Activated B cell treated with CpG ODN at 0.5 μM for 24 hours (primary cell): ENCODE results near the gene HADHB. TPM values are rescaled to one million over a fixed set of nuclear protein-coding genes. Genes with fewer than 3 reads are reported as not detected.

Source experiments
- ATAC-seq: fragments of 200-7000 bp; cut with Tn5 transposase; one replicate; pipeline ENCODE4 v1.10.0; 2021; ENCODE audit warnings: low read depth, mild to moderate bottlenecking, moderate library complexity
- CTCF ChIA-PET: fragments of 350-600 bp; sonication (Branson Sonifier 250); formaldehyde crosslinking; loops from one replicate; lab custom pipeline; 2021; ENCODE audit warnings: antibody characterized with exemption; lab: Charles Lee
- POLR2A ChIA-PET: fragments of 350-600 bp; sonication (Branson Sonifier 250); formaldehyde crosslinking; loops from one replicate; lab custom pipeline; 2021; ENCODE audit warnings: antibody characterized with exemption; lab: Charles Lee
- DNase-seq: peaks from one replicate; pipeline ENCODE4 v3.0.0; 2022
- H3K27ac Mint-ChIP-seq: one replicate; pipeline ENCODE4 v1.8.0; 2020; ENCODE audit warnings: mixed read lengths
- H3K27me3 Mint-ChIP-seq: one replicate; pipeline ENCODE4 v1.8.0; 2021; ENCODE audit warnings: mixed read lengths
- H3K36me3 Mint-ChIP-seq: one replicate; pipeline ENCODE4 v1.8.0; 2021; ENCODE audit warnings: low read depth, mixed read lengths
- H3K4me1 Mint-ChIP-seq: one replicate; pipeline ENCODE4 v1.8.0; 2021; ENCODE audit warnings: mixed read lengths
- H3K4me3 Mint-ChIP-seq: one replicate; pipeline ENCODE4 v1.8.0; 2020; ENCODE audit warnings: mild to moderate bottlenecking, mixed read lengths
- H3K9me3 Mint-ChIP-seq: one replicate; pipeline ENCODE4 v1.8.0; 2020; ENCODE audit warnings: mixed read lengths
- CTCF ChIP-seq: fragments of 200-600 bp; IDR thresholded peaks from one replicate; pipeline ENCODE4 v1.8.0; 2022; ENCODE audit warnings: antibody characterized with exemption, mild to moderate bottlenecking
- intact Hi-C: fragments of 100-400 bp; cut with micrococcal nuclease; formaldehyde crosslinking; loops from one replicate; pipeline ENCODE4 v1.15.1; 2024
- total RNA-seq: library from RNA; stranded (reverse); gene quantifications from 2 replicates; pipeline ENCODE4 v1.2.3, GENCODE V29; 2022

HADHB gene
- total RNA-seq, 1 donor from 2014 or later, result 65.6 TPM

DNA sequence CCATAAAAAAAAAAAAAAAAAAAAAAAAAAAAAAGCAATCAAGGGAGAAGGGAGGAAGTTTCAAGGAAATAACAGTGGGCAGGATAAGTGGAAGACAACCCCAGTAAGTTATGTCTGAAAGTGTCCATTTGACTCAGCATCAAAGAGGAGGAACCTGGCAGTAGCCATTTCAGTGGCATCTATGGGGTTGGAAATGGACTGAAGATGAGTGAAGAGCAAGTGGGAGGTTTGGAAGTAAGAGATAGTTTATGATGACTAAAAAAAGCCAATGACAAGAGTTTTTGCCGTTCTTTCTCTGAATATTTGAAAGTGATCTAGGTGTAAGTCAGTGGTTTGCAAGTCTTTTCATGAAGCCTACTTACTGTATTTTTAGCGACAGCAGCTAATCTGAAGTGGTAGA is 92.0 kb downstream of the HADHB start:
- CTCF ChIA-PET, result no interaction called here
- intact Hi-C loops, result no loop called here

DNA sequence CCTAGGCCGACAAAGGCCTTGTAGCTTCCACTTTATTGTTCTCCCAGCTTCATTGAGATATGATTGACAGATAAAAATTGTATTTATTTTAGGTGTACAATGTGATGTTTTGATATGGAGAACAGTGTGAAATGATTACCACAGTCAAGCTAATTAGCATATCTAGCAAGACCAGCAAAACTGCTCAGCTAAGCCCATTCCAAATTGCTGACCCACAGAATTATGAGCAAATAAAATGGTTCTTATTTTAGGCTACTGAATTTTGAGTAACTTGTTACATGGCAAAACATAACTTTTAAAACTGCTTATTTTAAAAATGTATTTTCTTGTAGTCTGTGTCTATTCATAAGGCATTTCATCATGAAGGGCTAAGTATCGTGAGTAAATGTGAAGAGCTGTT is 92.6 kb downstream of the HADHB start:
- H3K9me3 Mint-ChIP-seq, result no peaks in the 10 kb centered on the region
- H3K4me3 Mint-ChIP-seq, result no peak overlapping the region
- ChIA-PET POLR2A (no interaction called here), CTCF (no interaction called here)
- DNase-seq (no peak), ATAC-seq (no peak)
- H3K27ac Mint-ChIP-seq, result no peak overlapping the region
- TF ChIP-seq CTCF, result no peak
- intact Hi-C loops, result no loop called here
- H3K4me1 Mint-ChIP-seq, result no peaks in the 10 kb centered on the region
- no peaks in the 10 kb centered on the region for H3K27me3 Mint-ChIP-seq
- no peaks in the 10 kb centered on the region for H3K36me3 Mint-ChIP-seq

More for the DNA sequence above, 92.0 kb downstream of the HADHB start:
- ATAC-seq (no peak), DNase-seq (no peak)
- no peak overlapping the region for H3K27ac Mint-ChIP-seq
- H3K4me3 Mint-ChIP-seq, result no peak overlapping the region
- TF ChIP-seq CTCF, result no peak
- no peaks in the 10 kb centered on the region for H3K4me1 Mint-ChIP-seq
- POLR2A ChIA-PET, result no interaction called here
- H3K9me3 Mint-ChIP-seq, result no peaks in the 10 kb centered on the region
- H3K36me3 Mint-ChIP-seq, result no peaks in the 10 kb centered on the region
- H3K27me3 Mint-ChIP-seq, result no peaks in the 10 kb centered on the region

Other genes starting within 250 kb of the HADHB start
- 79.3 and 94.6 TPM in 2 replicates for gene RAB10, start 210.9 kb upstream of the HADHB start, total RNA-seq
- 2.2 and 3.1 TPM in 2 replicates for gene GAREM2, start 71.9 kb upstream of the HADHB start, total RNA-seq
- 127 and 128 TPM in 2 replicates for gene HADHA, start 307 bp upstream of the HADHB start, total RNA-seq
- gene SELENOI, start 101.2 kb downstream of the HADHB start, total RNA-seq, result 20.2 and 21.1 TPM in 2 replicates
- 0.76 and 1.0 TPM in 2 replicates for gene ADGRF3, start 101.8 kb downstream of the HADHB start, total RNA-seq
- gene DRC1, start 157.0 kb downstream of the HADHB start, total RNA-seq, result not detected in 2 replicates
- gene OTOF, start 233.2 kb downstream of the HADHB start, total RNA-seq, result not detected in 2 replicates